ENCODE data around the gene MT1X. TPM values are rescaled to one million over a fixed set of nuclear protein-coding genes. Genes with fewer than 3 reads are reported as not detected.

MT1X gene
- polyA plus RNA-seq, 1 donor = 36.2 TPM

DNA sequence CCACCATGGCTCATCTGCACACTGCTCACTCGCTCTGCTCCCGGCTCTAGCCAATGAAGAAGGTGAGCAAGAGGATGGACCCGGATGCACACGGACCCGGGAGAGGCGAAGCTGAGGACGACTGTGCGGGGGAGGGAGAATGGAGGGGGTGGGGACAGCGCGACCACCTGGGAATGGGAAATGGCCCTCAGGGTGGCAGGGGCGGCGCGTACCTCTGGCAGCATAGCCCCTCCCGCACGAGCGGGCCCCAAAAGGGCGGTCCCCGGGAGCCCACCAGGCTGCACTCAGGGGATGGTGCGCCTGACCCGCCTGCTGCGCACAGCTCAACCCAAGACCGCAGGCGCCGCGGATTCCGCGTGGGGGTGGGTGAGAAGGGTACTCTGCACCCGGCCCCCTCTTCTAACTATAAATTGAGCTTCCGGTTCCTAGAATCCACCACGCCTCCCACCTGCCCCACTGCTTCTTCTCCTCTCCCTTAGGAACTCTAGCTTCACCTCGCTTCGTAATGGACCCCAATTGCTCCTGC lies 6.5 kb upstream of the MT1X start:
- DNase-seq = no peak

DNA sequence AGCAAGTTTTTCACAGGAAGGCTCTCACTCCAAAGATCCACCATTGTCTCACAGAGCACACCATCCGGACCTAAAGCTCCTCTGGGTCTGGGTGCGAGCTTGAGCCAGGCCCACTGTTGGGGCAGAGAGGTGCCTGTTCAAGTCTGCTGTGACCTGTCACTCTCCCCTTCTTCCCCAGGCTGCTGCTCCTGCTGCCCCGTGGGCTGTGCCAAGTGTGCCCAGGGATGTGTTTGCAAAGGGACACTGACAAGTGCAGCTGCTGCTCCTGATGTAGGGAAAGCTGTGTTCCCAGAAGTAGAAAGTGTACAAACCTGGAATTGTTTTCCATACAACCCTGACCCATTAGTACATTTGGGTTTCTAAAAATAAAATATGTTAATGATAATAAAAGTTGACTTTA lies 4.8 kb upstream of the MT1X start:
- DNase-seq = no peak

DNA sequence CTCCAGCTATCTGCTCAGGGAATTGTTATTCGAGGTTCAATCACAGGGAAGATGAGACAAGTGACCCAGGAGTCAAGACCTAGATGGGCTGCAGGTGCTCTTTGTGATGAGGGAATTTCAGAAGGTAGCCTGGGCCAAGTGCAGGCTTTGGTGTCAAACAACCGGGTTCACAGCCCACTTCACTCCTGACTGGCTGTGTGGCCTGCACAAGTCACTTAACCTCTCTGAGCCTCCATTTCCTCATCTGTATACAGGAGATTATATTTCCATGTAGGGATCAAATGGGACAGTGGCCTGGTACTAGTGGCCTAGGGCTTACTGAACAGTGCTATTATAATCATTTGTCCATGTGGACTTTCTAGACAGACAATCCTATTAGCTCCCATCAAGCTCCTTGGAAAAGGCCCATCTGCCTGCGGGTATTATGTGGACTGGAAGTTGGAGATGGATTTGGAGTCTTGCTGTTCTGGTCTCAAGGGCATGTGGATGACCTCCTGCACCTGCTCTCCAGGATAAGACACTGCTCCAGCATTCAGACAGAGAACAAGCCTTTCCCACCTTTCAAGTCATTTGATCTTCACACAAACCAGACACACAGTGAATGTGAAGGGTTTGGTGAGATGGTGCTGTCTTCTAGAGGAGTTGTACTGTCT lies 3.1 kb upstream of the MT1X start:
- no peak for DNase-seq

- DNase-seq = no peak
These were observed 2.5 kb upstream of the MT1X start for GRCh38 chr16:56679818-56680217.

DNA sequence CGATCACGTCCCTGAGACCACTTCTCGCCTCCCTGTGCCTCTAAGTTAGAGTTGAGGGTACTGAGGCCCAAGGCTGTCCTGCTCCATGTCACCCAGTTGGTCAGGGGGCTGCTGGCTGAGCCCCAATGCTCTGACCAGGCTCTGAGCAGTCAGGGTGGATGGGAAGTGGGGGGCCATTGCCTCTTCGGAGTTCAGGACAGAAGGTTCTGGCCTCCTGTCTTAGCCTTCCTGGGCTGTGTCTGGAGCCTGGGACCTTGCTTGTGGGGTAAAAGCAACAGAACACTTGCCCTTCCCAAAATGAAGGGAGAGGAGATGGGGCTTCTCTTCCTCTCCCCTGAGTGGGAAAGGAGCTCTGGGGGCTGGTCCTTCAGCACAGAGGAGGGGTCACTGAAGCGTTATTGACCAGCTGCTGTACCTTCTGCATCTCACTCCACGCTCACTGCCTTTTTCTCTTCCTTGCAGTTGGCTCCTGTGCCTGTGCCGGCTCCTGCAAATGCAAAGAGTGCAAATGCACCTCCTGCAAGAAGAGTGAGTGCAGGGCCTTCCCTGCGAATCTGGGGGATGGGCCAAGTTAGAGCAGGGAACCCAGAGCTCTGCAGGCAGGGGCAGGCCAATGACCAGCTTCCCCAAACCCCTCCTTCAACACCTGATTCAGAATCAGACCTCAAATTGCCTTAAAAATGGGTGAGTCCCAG lies 580 bp downstream of the MT1X start:
- DNase-seq = no peak

DNA sequence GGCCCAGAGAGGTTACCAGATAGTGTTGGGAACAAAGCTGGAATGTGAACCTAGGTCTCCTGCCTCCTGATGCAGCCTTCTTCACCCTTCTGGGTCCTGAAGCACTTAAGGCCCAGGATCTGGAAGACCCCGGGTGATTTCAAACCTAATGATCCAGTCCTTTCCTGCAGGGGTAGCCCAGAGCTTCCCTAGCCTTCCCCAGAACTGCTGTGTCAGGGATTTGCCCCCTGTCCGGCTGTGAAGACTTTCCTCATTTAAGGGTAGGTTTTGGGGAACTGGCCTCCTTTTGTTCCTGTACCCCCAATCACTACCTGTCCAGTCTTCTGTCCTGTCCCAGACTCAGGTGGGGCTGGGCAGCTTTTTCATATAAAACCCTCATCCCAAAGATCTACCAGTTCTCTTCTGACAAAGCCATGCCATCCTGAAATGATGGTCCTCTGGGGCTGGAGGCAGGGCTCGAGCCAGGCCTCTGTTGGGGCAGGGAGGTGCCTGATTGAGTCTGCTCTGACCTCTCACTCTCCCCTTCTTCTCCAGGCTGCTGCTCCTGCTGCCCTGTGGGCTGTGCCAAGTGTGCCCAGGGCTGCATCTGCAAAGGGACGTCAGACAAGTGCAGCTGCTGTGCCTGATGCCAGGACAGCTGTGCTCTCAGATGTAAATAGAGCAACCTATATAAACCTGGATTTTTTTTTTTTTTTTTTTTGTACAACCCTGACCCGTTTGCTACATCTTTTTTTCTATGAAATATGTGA lies 1.3 kb downstream of the MT1X start:
- no peak for DNase-seq

DNA sequence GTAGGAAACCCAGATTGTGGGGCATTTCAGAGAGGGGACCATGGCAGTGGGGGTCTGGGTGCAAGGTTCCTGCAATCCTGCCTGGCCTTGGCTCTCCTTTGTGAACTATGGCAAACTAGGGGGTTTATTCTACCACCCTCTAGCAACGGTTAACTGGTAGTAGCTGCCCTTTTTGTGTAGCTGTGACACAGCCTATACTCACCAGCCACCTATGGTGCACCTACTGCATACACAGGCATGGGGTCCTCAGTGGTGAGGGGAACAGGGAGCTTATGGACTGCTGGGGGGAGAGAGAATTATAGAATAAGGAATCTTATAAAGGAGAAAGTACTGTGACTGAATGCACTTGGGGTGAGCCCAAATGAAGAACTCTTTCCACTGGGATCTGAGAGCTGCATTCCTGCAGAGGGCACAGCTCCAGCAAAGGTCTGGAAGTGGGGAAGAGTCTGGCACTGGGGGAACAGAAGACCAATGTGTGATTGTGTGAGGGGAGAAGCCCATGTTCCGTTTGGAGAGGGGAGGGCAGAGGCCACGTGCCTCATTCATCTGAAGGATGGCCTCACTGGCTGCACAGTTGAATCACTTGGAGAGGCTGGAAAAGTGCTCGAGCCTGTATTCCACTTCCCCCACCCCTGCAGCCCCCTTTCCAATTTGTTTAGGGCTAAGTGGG lies 2.1 kb downstream of the MT1X start:
- DNase-seq = no peak

DNA sequence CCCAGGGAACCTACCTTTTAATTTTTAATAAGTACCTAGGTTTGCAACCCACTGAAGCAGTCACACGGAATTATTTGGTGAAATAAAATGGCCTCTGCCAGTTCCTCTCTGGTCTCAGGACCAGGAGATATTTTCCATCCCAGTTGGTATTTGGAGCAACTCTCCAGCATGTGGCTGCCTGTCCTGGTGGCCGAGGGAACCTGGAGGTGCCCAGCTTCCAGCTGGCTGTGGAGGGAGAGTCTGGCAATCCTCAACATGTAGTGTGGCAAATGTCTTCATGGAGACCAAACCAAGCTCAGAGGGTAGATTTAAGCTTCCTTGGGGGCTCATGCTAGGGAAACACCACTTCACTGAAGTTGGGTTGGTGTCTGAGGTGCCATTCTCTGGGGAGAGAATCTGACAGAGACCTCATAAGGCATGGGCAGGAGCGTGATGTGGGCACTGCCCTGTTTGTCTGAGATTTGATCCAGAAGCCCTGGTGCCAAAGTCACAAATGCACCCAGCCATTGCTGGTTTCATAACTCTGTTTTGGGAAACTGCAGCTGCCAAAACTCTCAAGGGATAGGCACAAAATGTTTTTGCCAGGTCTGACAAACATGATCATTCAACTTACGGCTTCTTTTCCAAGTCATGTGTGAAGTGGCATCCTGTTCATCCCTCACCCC lies 2.8 kb downstream of the MT1X start:
- DNase-seq = no peak

DNA sequence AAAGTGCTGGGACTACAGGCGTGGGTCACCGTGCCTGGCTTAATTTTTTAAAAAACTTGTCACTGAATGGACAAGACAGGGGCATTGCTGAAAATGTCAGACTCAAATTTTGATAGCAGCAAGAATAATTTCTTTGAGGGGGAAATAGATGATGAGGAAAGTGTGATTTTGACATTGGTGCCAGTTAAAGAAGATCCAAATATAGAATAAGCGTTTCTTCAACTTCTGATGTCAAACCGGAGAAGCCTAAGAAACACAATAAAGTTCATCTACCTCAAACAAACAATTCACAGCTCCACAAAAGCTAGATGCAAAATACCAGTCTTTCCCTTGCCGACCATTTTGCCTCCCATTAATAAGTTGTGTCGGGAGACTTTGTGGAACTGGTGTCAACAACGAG lies 4.5 kb downstream of the MT1X start:
- no peak for DNase-seq

DNA sequence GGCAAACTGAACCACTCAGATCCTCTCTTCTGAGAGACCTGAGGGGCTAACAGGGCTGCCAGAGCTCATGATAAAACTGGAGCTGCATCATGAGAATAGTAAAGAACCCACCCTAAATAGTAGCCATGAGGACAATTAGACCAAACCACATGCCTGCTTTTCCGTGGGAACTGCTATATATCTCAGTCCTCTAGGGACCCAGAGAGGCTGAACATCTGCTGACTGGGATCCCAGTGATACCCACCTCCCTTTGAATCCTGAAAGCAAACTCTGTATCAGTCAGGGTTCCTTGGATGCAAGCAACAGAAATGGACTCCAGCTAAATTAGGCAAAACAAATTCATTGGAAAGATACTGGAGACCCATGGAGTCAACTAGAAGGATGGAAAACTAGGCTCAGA lies 6.5 kb downstream of the MT1X start:
- no peak for DNase-seq

DNA sequence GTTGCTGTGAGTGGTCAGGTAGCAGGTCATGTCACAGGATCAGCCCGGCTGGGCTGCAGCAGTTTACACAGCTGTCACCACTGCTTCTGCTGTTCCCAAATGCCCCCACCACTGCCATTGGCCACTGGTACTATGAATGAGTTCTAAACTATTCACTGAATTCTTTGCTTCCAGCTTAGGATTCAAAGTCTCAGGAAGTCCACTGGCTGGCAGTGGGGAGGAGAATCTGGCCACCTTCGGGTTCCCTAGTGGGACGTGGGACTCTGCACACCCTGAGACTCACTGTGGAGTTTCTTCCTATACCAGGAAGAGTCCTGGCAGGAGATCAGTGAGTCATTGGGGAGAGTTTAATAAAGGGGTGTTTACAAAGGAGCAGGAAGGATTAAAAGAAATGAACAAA lies 6.9 kb downstream of the MT1X start:
- no peak for DNase-seq

DNA sequence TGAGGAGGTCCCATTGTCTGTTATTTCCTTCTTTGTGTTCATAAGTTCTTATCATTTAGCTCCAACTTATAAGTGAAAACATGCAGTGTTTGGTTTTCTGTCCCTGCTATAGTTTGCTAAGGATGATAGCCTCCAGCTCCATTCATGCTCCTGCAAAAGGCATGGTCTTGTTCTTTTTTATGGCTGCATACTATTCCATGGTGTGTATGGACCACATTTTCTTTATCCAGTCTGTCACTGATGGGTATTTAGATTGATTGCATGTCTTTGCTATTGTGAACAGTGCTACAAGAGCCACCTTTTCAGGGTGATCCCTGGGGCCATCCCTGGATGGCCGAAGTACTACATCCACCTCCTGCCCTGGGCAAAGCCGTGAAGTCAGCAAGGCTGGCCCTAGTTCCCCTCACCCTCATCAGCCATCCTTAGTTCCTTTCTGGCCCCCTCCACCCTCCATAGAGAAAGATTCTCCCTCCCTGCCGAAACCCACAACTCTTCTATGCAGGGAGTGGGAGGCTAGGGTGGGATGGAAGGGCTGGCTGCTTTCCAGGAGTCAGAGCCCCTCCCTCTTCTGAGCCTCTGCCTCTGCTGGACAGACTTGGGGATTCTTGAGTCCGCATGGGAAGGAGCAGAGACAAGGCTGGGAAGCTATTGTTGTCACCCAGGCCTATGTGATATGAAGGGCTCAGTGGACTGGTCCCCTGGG lies 8.3 kb downstream of the MT1X start:
- DNase-seq = no peak

DNA sequence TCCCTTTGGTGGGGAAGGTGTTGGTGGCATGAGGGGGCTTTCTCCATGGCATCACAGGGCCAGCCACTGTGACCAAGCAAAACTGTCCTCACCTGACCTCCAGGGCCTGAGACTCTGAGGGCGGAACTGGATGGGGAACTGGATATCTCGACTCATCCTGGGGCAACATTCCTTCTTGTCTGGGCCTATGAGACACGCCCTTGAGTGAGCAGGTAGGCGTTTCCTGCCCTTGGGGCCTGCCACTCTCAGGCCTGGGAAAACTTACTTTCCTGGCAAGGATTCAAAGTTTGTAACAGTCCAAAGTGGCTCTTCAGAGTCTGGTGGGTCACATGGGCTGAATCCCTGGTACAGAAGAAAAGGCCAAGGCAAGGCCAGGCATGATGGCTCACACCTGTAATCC lies 9.6 kb downstream of the MT1X start:
- DNase-seq = peak; percentile 26

DNA sequence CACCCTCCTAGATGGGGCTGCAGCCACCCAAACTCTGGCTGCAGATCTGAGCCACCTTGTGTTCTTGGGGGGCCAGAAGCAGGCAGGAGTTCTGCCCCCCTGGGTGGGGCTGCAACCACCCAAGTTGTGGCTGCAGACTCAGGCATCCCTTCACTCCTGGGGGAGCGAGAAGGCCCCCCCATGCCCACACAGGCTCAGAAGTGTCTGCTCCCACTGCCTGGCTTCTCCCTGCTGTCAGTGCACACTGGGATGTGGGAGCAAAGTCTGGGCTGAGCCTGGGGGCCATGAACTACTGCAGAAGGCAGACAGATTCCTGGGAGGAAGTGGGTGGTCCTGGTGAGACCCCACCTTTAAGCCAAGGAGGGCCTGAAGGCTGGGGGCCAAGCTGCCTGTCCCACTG lies 13.0 kb downstream of the MT1X start:
- DNase-seq = no peak

DNA sequence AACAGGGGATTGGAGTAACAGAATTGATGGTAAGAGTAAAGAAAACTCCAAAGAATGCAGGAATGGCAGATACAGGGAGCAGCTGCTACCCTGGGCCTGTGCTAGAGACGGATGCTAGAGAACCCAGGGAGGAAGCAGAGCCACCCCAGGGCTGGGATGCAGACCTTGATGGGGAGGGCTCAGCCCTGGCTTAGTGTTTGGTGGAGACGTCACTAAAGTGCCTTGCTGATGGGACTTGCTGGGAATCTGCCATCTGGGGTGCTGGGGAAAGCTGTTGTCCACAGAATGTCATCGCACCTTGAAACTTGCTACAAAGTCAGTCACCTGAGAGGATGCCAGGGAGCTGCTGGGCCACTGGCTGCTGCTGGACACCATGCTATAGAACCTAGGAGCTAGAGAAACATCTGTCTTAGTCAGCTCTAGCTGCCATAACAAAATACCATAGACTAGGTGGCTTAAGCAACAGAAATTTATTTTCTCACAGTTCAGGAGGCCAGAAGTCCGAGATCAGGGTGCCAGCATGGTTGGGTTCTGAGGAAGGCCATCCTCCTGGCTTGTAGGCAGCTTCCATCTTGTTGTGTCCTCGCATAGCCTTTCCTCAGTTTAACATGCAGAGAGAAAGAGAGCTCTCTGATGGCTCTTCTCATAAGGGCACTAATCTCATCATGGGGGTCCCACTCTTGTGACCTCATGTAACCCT lies 15.3 kb downstream of the MT1X start:
- no peak for DNase-seq

GRCh38 chr16:56700195-56700594 lies 17.9 kb downstream of the MT1X start:
- no peak for DNase-seq

DNA sequence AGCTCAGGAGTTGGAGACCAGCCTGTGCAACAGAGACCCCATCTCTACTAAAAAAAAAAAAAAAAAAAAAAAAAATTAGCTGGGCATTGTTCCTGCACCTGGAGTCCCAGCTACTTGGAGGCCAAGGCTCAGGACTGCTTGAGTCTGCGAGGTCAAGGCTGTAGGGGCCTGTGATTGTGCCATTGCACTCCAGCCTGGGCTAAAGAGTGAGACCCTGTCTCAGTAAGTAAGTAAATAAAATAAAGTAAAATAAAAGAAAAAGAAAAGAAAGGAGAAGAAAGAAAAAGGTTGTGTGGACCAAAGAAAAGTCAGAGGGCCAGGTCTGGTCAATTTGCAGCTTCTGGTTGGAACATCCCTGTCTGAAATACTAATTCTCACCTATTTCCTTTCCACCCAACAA lies 18.4 kb downstream of the MT1X start:
- DNase-seq = no peak

- no peak for DNase-seq
These were observed 19.3 kb downstream of the MT1X start for GRCh38 chr16:56701534-56701933.

GRCh38 chr16:56702836-56703235 lies 20.6 kb downstream of the MT1X start:
- DNase-seq = no peak

- no peak for DNase-seq
These were observed 26.5 kb downstream of the MT1X start for GRCh38 chr16:56708525-56709442.
